ENCODE measurements around the gene COL5A3. TPM values are rescaled to one million over a fixed set of nuclear protein-coding genes. Genes with fewer than 3 reads are reported as not detected.

Gene COL5A3
- 2.1 TPM for total RNA-seq
- under 1 TPM in 1 of 4 donors, not detected in 3; 0.35 TPM for polyA plus RNA-seq

DNA sequence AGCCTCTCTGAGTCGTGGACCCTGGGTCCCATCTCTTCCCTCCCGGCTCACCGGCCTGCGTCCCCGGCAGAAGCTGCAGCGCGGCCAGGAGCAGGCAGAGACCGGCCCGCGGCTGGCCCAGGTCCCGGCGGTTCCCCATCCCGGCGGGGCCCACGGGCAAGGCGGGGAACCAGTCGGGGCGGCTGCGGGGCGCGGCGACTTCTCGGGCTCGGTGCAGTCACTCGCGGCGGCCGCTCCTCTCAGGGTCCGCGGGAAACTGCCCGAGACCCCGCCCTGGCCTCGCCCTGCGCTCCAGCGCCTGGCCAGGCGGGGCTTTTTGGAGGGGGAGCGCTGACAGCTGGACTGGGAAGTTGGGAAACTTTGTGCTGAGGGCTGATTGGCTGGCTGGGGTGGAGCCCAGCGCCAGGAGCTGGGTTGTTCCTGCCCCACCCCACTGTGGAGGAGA, at the start of gene COL5A3:
Gene COL5A3 (minus strand): TSS at position 258 of the 445 bp plus-strand sequence. CDS start 119 bp downstream, at position 139.
- H3K36me3 Mint-ChIP-seq, result peaks cover 6% of the 10 kb centered on the region
- H3K27me3 Mint-ChIP-seq, result peaks cover 57% of the 10 kb centered on the region
- Histone ChIP-seq H3K4me3 (ENCODE audit: low read depth, low read length) (no peak within 1 kb of the TSS), H3K27ac (ENCODE audit: insufficient read depth, low read length, poor library complexity, severe bottlenecking) (no peak within 1 kb of the TSS), H3K36me3 (ENCODE audit: control insufficient read depth, insufficient read depth, low read length) (no peaks in the 10 kb centered on the region), H3K9me3 (ENCODE audit: control insufficient read depth in 2 of 2, low read length in 2 of 2) (no peaks in the 10 kb centered on the region), H3K27me3 (ENCODE audit: control insufficient read depth, insufficient read depth, low read length) (peaks cover 17% of the 10 kb centered on the region), H3K4me1 (ENCODE audit: control insufficient read depth, insufficient read depth, low read length, poor library complexity, severe bottlenecking) (peaks cover 3% of the 10 kb centered on the region)
- H3K4me1 Mint-ChIP-seq, result peaks cover 0 to 18% (median 3%) of the 10 kb centered on the region in 4 donors
- ATAC-seq (ENCODE audit: low read depth in 2 of 2), result no peak
- peaks cover 0 to 10% (median 3%) of the 10 kb centered on the region in 7 donors for H3K9me3 Mint-ChIP-seq
- no peak for DNase-seq
- H3K27ac Mint-ChIP-seq, result no peak within 1 kb of the TSS
- peak within 1 kb of the TSS in 3 of 4 donors; percentile 47 to 66 (median 58) for H3K4me3 Mint-ChIP-seq

DNA sequence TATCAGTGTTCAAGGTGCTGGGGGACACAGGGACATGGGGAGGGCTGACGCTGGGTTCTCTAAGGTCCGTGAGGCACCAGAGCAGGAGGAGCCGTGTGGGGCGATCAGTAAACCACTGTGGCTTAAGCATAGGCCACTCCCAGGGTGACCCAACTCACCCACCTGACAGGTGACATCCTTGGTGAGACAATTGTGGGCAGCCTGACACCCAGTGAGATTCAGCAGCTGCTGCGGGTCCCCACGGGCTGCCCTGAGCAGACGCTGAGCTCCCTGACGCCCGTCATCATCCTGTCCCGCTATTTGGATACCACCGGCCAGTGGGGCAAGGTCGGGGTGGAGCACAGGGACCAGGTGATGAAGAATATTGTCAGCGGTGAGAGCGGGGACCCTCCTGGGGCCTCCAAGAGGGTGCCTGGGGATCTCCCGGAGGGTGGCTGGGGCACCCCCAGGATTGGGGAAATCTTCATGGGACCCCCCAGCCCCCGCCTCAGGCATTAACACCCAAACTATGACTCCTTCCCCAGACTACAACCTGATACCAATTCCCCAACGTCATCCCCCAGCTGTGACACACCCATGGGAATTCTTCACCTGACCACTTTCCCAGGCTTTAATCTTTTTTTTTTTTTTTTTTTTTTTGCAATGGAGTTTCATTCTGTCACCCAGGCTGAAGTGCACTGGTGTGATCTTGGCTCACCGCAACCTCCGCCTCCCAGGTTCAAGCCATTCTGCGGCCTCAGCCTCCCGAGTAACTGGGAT, 42.5 kb upstream of the COL5A3 start:
- Mint-ChIP-seq H3K27me3 (no peaks in the 10 kb centered on the region), H3K36me3 (no peaks in the 10 kb centered on the region), H3K4me1 (no peaks in the 10 kb centered on the region), H3K27ac (no peak overlapping the region), H3K9me3 (peaks cover 0 to 4% (median 0%) of the 10 kb centered on the region in 7 donors), H3K4me3 (no peak overlapping the region)
- DNase-seq (no peak), ATAC-seq (ENCODE audit: low read depth in 2 of 2) (no peak)
- H3K4me1 ChIP-seq (ENCODE audit: control insufficient read depth, insufficient read depth, low read length, poor library complexity, severe bottlenecking), result no peaks in the 10 kb centered on the region
- no peak overlapping the region for H3K4me3 ChIP-seq (ENCODE audit: low read depth, low read length)
- H3K36me3 ChIP-seq (ENCODE audit: control insufficient read depth, insufficient read depth, low read length), result no peaks in the 10 kb centered on the region
- H3K27me3 ChIP-seq (ENCODE audit: control insufficient read depth, insufficient read depth, low read length), result no peaks in the 10 kb centered on the region
- no peak overlapping the region for H3K27ac ChIP-seq (ENCODE audit: insufficient read depth, low read length, poor library complexity, severe bottlenecking)
- H3K9me3 ChIP-seq (ENCODE audit: control insufficient read depth in 2 of 2, low read length in 2 of 2), result no peaks in the 10 kb centered on the region

DNA sequence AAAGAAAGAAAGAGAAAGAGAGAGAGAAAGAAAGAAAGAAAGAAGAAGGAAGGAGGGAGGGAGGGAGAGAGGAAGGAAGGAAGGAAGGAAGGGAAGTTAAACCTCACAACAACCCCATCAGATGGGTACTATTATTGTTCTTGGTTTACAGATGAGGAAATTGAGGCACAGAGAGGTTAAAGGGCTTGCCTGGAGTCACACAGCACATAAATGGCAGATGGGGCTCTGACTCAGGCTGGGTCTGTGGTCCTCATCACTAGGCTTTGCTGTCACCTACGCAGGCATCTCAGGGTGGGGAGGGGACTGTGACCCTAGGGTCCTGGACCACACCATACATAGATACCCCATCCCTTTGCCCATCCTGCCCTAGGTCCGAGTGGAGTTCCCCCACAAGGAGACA, 39.3 kb upstream of the COL5A3 start:
- no peak for ATAC-seq (ENCODE audit: low read depth in 2 of 2)
- Histone ChIP-seq H3K4me3 (ENCODE audit: low read depth, low read length) (no peak overlapping the region), H3K27me3 (ENCODE audit: control insufficient read depth, insufficient read depth, low read length) (no peaks in the 10 kb centered on the region), H3K27ac (ENCODE audit: insufficient read depth, low read length, poor library complexity, severe bottlenecking) (no peak overlapping the region), H3K36me3 (ENCODE audit: control insufficient read depth, insufficient read depth, low read length) (no peaks in the 10 kb centered on the region), H3K9me3 (ENCODE audit: control insufficient read depth in 2 of 2, low read length in 2 of 2) (no peaks in the 10 kb centered on the region), H3K4me1 (ENCODE audit: control insufficient read depth, insufficient read depth, low read length, poor library complexity, severe bottlenecking) (no peaks in the 10 kb centered on the region)
- Mint-ChIP-seq H3K27me3 (no peaks in the 10 kb centered on the region), H3K36me3 (no peaks in the 10 kb centered on the region), H3K4me1 (no peaks in the 10 kb centered on the region), H3K4me3 (no peak overlapping the region), H3K27ac (no peak overlapping the region), H3K9me3 (no peaks in the 10 kb centered on the region)
- DNase-seq, result no peak

- Mint-ChIP-seq H3K9me3 (peaks cover 0 to 14% (median 0%) of the 10 kb centered on the region in 7 donors), H3K4me1 (no peaks in the 10 kb centered on the region), H3K27me3 (peaks cover 16% of the 10 kb centered on the region), H3K36me3 (no peaks in the 10 kb centered on the region), H3K27ac (no peak overlapping the region), H3K4me3 (no peak overlapping the region)
- Histone ChIP-seq H3K27ac (ENCODE audit: insufficient read depth, low read length, poor library complexity, severe bottlenecking) (no peak overlapping the region), H3K4me3 (ENCODE audit: low read depth, low read length) (no peak overlapping the region), H3K9me3 (ENCODE audit: control insufficient read depth in 2 of 2, low read length in 2 of 2) (peaks cover 0 to 4% of the 10 kb centered on the region in 2 experiments), H3K27me3 (ENCODE audit: control insufficient read depth, insufficient read depth, low read length) (peaks cover 8% of the 10 kb centered on the region), H3K36me3 (ENCODE audit: control insufficient read depth, insufficient read depth, low read length) (no peaks in the 10 kb centered on the region), H3K4me1 (ENCODE audit: control insufficient read depth, insufficient read depth, low read length, poor library complexity, severe bottlenecking) (no peaks in the 10 kb centered on the region)
- ATAC-seq (ENCODE audit: low read depth in 2 of 2) (no peak), DNase-seq (no peak)
Observed at GRCh38 chr19:10045371-10045770, 35.1 kb upstream of the COL5A3 start.

GRCh38 chr19:10044390-10044789, 34.1 kb upstream of the COL5A3 start:
- Histone ChIP-seq H3K4me3 (ENCODE audit: low read depth, low read length) (no peak overlapping the region), H3K27ac (ENCODE audit: insufficient read depth, low read length, poor library complexity, severe bottlenecking) (no peak overlapping the region), H3K4me1 (ENCODE audit: control insufficient read depth, insufficient read depth, low read length, poor library complexity, severe bottlenecking) (no peaks in the 10 kb centered on the region), H3K36me3 (ENCODE audit: control insufficient read depth, insufficient read depth, low read length) (no peaks in the 10 kb centered on the region), H3K27me3 (ENCODE audit: control insufficient read depth, insufficient read depth, low read length) (peaks cover 8% of the 10 kb centered on the region), H3K9me3 (ENCODE audit: control insufficient read depth in 2 of 2, low read length in 2 of 2) (peaks cover 0 to 4% of the 10 kb centered on the region in 2 experiments)
- Mint-ChIP-seq H3K4me1 (no peaks in the 10 kb centered on the region), H3K9me3 (peaks cover 0 to 14% (median 0%) of the 10 kb centered on the region in 7 donors), H3K36me3 (no peaks in the 10 kb centered on the region), H3K27ac (no peak overlapping the region), H3K27me3 (peaks cover 21% of the 10 kb centered on the region), H3K4me3 (no peak overlapping the region)
- DNase-seq (peak in 1 of 3 donors; percentile 18), ATAC-seq (ENCODE audit: low read depth in 2 of 2) (no peak)

DNA sequence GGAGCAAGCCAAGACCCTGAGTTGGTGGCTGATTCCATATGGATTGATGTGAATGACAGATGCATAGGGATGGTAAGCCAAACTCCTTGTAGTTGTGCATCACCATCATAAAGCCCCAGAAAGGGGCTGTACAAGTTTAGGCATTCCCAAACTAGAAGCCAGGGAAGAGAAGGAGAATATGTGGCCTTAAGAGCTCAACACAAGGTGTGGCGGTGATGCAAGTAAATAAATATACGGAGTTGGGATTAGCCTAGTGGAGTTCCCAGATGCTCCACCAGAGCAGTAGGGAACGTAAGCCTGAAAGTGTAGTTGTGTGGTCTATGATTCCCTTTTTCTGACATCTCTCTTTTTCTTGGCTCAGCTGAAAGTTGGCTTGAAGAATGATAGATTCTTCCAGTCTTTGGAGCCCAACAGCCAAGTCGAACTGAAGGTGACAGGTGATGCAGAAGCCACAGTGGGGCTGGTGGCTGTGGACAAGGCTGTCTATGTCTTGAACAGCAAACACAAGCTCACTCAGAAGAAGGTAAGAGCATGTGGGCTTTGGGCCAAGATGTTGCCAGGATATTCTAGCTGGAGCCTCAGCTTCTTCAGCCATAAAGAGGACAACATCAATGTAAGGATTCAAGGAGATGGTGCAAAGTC, 33.1 kb upstream of the COL5A3 start:
- DNase-seq (no peak), ATAC-seq (ENCODE audit: low read depth in 2 of 2) (no peak)
- Mint-ChIP-seq H3K4me1 (no peaks in the 10 kb centered on the region), H3K9me3 (peaks cover 0 to 16% (median 0%) of the 10 kb centered on the region in 7 donors), H3K4me3 (no peak overlapping the region), H3K36me3 (no peaks in the 10 kb centered on the region), H3K27ac (no peak overlapping the region), H3K27me3 (peaks cover 24% of the 10 kb centered on the region)
- Histone ChIP-seq H3K27me3 (ENCODE audit: control insufficient read depth, insufficient read depth, low read length) (peaks cover 8% of the 10 kb centered on the region), H3K4me3 (ENCODE audit: low read depth, low read length) (no peak overlapping the region), H3K4me1 (ENCODE audit: control insufficient read depth, insufficient read depth, low read length, poor library complexity, severe bottlenecking) (no peaks in the 10 kb centered on the region), H3K36me3 (ENCODE audit: control insufficient read depth, insufficient read depth, low read length) (no peaks in the 10 kb centered on the region), H3K27ac (ENCODE audit: insufficient read depth, low read length, poor library complexity, severe bottlenecking) (no peak overlapping the region), H3K9me3 (ENCODE audit: control insufficient read depth in 2 of 2, low read length in 2 of 2) (peaks cover 0 to 4% of the 10 kb centered on the region in 2 experiments)

- H3K27me3 ChIP-seq (ENCODE audit: control insufficient read depth, insufficient read depth, low read length), result peaks cover 2% of the 10 kb centered on the region
- no peak overlapping the region for H3K27ac ChIP-seq (ENCODE audit: insufficient read depth, low read length, poor library complexity, severe bottlenecking)
- DNase-seq, result no peak
- no peak overlapping the region for H3K4me3 Mint-ChIP-seq
- no peaks in the 10 kb centered on the region for H3K4me1 Mint-ChIP-seq
- H3K27ac Mint-ChIP-seq, result no peak overlapping the region
- no peaks in the 10 kb centered on the region for H3K4me1 ChIP-seq (ENCODE audit: control insufficient read depth, insufficient read depth, low read length, poor library complexity, severe bottlenecking)
- H3K4me3 ChIP-seq (ENCODE audit: low read depth, low read length), result no peak overlapping the region
- H3K27me3 Mint-ChIP-seq, result peaks cover 46% of the 10 kb centered on the region
- H3K9me3 ChIP-seq (ENCODE audit: control insufficient read depth in 2 of 2, low read length in 2 of 2), result no peaks in the 10 kb centered on the region
- H3K36me3 Mint-ChIP-seq, result no peaks in the 10 kb centered on the region
- no peaks in the 10 kb centered on the region for H3K36me3 ChIP-seq (ENCODE audit: control insufficient read depth, insufficient read depth, low read length)
- ATAC-seq (ENCODE audit: low read depth in 2 of 2), result no peak
- H3K9me3 Mint-ChIP-seq, result peaks cover 0 to 5% (median 0%) of the 10 kb centered on the region in 7 donors
Observed at GRCh38 chr19:10037809-10038208, 27.5 kb upstream of the COL5A3 start.

Measured in CD4-positive, CD25-positive, alpha-beta regulatory T cell (primary cell).